Measurements from ENCODE around the gene NDRG2.

DNA sequence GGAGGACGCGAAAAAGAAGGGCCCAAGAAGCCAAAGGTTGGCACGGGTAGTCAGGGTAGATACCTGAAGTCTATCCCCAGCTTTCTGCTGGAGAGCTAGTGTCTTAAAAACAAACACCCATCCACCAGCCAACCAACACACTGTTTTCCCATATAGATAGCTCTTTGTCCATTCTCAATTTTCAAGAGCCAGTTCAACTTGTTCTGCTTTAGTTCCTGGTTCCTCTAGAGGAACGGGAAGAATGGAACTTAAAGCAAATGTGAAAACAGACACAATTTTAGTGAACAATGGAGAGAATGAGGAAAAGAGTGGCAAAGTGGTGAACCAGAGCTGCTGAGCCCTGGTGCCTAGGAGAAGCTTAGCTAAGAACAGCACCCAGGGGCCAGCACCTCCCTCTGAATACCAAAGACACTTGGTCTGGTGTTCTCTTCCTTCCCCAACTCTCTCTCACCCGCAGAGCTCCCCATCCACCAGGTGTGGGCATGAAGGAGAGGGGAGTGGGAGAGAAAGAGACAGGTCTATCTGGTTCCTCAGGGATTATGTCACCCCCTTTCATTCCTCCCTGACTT lies 3.8 kb downstream of the NDRG2 start:
- TF ChIP-seq, protein P1, sequence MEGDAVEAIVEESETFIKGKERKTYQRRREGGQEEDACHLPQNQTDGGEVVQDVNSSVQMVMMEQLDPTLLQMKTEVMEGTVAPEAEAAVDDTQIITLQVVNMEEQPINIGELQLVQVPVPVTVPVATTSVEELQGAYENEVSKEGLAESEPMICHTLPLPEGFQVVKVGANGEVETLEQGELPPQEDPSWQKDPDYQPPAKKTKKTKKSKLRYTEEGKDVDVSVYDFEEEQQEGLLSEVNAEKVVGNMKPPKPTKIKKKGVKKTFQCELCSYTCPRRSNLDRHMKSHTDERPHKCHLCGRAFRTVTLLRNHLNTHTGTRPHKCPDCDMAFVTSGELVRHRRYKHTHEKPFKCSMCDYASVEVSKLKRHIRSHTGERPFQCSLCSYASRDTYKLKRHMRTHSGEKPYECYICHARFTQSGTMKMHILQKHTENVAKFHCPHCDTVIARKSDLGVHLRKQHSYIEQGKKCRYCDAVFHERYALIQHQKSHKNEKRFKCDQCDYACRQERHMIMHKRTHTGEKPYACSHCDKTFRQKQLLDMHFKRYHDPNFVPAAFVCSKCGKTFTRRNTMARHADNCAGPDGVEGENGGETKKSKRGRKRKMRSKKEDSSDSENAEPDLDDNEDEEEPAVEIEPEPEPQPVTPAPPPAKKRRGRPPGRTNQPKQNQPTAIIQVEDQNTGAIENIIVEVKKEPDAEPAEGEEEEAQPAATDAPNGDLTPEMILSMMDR (IDR thresholded peaks at IDR 0.05 in 8 of 11, conservative IDR thresholded peaks at IDR 0.05 in 3 of 11): no peak
- no peak for TF ChIP-seq POLR2A (IDR thresholded peaks at IDR 0.05)
- TF ChIP-seq POLR2AphosphoS5 (IDR thresholded peaks at IDR 0.05): no peak

Measured in spleen (tissue), 7 donors.